Activated effector memory CD4-positive, alpha-beta T cell treated with Interleukin-2 at 50 U/mL for 16 hours (primary cell): Measurements from ENCODE around the gene GMDS.

Experiments used
- DNase-seq: peaks from one replicate; pipeline ENCODE4 v3.0.0-alpha.2; 2020

Gene GMDS

DNA sequence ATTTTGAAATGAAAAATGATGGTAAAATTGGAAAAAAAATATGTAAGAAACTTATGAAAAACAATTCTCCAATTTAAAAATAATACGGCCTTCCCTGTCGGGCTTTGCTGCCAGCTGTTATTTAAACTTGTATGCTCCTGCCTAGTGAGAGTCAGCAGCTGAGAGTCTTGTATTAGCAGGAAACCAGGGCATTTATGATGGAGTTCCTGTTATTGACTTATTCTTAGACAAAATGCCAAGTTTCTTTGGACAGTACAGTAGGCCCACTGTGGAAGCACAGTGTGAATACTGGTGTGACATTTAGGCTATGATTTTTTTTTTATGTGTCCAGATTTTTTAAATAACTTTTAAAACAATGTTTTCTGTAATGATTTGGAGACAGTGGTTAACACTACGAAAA is 42.1 kb downstream of the GMDS start:
- no peak for DNase-seq

DNA sequence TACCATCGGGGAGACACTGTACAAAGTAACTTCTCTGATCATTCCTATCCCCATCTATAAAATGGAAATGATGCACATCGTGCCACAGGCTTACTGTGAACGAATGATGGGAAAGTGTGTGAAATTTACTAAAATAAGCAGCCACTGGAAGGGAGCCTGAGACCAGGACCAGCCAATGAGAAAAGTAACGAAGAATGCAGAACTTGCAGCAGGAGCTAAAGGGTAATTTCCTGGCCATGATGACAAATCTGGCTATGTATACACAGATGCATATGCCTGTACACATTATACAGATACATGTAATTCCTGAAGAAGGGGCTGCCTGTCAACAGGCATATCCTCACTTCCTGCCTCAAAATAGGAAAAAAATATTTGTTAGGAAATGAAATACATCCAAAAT is 47.4 kb downstream of the GMDS start:
- DNase-seq: no peak

DNA sequence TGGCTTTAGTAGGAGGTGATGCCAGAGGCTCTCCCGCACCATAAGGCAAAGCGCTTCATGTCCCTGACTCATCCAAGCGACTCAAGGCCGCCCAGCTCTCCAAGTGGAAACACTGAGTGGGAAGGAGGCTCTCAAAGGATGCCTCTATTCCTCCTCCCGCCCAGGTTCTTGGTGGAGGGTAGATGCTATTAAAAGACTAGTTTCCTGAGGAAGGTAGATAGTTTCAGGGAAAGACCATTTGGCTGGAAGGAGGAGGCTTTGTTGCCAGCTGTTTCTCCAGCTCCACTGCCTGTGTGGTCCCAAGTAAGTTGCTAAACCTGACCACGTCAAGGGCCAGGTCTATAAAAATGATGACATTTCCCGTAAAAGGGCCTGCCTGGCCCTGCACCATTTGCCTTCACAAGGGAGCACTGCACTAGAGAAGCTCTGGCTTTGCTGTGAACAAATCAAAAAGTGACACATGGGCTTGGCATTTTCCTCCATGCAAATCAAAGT is 48.2 kb downstream of the GMDS start:
- no peak for DNase-seq

DNA sequence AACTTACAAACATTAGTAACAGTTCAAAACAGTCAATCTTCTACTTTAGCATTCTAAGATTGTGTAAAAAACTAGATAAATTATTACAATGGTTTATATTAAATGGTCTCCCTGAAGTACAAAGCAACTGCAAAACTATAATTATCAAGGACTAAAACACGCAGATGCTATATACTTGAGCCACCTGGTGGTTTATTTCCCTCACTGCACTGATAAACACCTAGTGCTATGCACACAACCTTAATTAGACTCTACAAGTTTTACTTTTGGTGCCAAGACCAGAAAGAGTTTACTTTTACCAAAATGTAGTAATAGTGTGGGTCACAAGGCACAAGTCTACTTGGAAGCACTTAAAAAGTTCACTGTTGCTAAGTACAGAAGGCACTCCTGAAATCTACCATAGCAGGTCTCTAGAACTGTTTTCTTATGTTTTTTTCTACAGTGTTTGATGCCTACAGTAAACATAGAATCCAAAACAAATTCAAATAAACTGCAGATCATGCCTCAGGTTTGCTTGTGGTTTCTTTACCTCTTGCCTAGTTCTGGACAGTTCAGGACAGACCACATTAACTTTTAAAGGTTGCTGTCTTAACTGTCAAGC is 49.2 kb downstream of the GMDS start:
- DNase-seq: no peak

DNA sequence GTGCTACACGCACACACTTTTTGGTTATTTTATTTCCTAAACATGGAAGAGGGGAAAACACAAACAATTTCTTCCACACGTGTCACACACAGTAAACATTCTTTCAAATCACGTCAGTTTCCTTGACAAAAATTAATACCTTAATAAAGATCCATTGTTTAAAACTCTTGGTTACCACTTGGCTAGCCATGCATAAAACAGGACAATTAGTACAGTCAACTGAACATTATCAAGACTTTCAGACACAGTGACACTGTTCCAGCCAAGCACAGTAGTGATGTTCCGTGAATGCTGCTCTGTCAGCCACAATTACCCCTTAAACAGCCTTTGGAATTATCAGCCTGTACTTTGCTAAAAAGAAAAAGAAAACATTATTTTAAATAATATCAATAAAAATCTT is 50.8 kb downstream of the GMDS start:
- no peak for DNase-seq

DNA sequence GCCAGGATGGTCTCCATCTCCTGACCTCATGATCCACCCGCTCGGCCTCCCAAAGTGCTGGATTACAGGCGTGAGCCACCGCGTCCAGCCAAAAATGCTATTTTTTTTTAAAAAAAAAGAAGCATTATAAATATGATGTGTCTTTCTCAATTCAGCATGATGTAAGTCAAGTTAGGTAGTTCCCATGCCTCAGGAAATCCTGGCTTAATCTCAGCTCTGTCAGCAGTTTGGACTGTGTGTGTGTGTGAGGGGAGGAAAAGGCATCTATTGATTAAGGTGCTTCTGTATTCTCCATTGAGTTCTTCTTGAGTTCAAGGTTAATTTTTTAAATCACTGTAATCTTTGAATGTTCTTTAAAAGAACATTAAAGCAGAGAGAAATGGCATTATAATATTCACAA is 51.5 kb downstream of the GMDS start:
- DNase-seq: no peak

DNA sequence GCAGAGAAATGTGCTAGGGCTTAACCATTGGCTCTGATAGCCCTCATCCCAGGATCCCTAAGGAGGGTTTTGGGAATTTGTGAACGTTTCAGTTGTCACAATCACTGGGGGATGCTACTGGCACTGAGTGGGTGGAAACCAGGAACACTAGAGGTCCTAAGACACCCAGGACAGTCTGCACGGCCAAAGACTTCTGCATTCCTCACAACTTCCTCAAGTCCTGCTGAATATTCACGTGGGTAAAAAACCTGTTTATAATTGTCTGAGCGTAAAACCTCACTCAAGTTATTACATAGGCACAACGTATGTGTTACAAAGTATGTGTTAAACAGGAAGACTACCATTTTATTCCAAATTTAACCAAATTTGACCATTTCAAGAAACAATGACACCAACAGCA is 52.4 kb downstream of the GMDS start:
- DNase-seq: no peak

DNA sequence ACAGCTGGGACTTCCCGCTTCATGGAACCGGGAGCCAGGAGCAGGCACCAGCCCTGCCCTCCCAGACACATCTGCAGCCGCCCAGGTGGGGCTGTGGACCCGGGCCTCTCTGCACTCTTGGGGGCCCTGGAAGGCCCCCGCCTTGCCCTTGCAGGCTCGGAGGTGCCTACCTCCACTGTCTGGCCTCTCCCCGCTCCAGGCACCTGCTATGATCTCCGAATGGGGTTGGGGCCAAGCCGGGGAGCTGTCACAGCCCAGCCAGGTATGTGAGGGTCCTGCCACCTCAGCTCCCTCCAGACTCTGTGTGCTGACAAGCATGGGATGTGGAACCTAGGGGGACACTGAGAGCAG is 54.0 kb downstream of the GMDS start:
- no peak for DNase-seq

DNA sequence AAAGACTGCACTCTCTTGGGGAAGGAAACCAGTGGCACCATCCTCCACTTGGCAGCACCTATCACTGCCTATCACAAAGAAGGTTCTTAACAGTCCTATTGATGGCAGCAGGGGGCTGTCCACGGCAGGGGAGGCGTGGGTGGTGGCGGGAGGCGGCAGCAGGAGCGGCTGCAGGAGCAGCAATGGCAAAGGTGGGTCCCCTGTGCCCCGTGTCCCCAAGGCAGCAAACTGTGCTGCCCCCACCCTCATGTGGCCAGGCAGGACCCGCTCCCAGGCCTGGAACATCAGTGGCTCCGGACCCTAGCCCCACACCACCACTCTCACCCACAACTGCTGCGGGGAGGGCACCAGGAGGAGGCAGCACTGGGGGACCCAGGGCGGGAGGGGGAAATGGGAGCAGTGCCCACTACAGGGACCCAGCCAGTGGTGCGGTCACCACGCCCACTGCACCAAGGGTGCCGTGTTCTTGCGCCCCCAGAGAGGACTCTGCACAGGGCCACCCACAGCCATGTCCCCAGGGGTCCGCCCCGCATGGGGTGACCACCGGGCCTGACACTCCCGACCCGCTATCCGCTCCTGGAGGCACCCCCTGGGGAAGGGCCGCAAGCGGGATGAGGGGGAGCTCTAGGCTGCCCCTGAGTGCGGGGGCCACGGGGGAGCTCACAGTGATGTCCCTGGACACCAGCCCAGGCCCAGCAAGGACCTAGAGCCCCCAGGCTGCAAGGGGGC is 54.6 kb downstream of the GMDS start:
- DNase-seq: no peak

DNA sequence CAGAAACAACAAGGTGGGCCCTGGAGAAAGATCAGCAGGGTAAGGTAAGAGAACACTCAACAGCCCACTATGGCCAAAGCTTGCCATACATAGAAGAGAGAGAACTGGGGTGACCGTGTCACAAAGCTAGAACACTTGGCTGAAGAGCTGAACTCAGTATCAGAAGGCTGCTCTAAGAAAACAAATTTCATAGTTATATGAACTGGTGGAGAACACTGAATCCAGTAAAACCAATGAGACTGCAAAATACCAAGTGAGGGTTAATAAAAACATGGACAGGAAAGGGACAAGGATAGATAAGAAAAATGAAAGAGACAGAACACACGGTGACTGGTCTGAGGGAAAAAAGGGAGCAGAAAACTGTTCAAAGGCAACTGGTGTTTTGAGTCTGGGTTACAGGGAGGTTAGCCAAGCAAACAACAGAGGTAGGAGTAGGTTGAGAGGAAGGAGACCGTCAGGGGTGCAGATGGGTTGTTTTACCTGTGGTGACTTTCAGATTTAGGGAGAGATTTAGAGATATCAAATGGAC is 56.5 kb downstream of the GMDS start:
- no peak for DNase-seq

DNA sequence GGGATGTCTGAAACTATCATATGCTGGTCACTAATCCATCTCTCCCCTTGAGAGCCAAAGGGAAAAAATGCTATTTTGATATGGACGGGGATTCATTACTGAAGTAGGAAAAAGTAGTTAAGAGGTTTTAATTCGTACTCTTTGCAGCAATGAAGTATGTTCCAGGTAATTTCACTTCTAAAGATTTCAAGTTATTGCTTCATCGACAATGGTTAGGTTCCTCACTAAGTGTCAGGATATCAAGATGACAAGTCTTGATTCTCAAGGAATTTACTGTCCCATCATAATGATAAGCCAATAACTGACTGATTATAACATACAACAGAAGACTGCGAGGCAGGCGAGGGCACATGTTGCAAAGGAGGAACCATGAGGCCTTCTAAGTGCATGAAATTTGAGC is 57.0 kb downstream of the GMDS start:
- no peak for DNase-seq

DNA sequence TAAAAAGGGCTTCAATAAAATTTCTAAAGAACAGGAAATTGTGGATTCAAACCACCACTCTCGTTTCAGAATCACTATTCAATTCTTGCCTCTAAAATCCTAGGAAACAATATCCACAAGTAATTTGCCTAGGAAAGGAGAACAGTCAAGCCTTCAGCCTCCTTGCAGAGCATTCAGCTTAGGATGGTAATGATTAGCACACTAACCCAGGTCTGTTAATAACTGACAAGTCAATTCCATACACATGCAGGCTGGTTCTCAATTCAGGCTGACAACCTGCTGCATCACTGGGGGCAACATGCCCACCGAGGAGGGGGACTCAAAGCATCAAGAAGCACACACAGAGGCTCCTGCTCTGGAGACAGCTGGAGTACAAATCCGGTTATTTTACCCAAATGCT is 57.6 kb downstream of the GMDS start:
- no peak for DNase-seq

DNA sequence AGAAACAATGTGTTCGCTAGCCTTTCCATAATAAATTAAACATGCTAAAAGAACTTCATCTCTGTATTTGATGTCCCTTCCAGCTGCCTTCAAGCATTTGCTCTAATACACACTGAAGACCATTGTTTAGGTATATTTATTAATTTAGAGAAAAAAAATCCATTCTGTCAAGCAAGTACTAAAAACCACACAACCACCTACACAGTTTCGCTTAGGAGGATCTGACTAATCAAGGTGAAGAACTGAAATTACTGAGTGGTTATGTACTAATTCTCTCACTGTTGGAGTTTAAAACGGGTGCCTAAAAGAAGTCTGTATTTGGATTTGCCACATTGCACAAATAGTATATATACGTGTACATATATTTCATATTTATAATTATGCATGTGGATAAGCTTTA is 58.9 kb downstream of the GMDS start:
- no peak for DNase-seq

DNA sequence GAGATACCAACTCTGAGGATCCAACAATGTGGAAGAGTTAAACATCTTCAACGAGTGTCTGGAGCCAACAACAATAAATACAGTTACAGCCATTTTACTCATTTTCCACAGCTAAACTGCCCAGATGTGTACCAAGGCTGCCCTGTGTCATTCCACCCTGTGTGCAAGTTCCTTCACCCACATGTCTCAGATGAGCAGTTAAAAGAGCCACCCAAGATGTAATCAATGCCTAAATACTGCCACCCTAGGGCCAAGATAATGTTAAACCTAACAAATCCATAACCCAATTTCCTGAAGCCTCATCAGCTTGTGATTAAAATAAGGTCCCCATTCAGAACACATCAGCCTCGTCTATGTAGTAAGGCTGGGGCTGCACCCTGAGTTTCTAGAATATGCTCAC is 59.9 kb downstream of the GMDS start:
- DNase-seq: no peak

DNA sequence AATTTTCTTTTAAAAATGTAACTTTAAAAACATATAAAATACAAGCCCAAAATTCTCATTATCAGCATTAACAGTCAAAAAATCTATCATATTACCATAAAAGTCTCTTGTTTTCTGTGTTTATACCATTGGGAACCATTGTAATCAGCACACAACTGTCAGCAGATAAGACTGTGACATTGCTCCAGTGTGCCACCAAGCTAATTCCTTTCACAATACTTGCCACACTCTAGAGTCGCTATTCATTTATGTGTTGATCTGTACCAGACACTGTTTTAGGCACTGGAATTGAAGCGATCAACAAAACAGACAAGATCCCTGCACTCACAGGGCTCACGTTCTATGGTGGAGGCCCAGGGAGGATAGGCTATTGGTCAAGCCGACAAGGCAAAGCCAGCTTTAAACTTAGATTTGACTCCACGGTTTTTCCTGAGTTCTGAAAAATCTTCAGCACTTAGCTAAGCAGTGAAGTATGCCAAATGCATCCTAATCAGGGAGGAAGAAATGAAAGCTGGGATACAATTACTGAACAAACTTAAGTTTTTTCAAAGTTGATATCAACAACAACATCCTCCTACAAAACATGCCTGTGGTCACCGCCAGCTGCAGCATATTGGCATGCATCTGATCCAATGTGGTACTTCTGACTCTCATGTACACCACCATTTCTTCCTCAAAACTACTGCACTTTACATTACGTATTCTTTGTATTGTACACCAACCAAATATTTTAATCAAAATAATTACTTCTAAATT is 60.5 kb downstream of the GMDS start:
- DNase-seq: no peak

DNA sequence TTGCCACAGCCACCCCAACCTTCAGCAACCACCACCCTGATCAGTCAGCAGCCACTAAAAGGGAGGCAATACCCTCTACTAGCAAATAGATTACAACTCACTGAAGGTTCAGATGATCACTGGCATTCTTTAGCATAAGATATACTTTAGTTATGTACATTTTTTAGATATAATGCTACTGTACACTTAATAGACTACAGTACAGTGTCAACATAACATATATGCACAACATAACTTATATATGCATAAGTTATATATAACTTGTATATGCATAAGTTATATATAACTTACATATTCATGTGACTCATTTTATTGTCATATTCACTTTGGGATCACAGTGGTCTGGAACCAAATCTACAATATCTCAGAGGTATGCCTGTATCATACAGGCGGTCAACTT is 61.7 kb downstream of the GMDS start:
- no peak for DNase-seq

DNA sequence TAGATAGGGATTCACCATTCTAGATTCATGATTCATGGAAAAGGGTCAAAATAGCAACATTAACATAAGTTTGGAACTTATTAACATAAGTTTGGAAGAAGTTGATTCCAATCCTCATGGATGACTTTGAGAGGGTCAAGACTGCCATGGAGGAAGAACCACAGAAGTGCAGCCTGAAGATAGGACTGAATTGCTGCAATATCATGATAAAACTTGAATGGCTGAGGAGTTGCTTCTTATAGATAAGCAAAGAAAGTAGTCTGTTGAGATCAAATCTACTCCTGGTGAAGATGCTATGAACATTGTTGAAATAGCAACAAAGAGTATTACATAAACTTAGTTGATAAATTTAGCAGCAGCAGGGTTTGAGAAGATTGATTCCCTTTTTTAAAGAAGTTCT is 62.2 kb downstream of the GMDS start:
- DNase-seq: no peak

DNA sequence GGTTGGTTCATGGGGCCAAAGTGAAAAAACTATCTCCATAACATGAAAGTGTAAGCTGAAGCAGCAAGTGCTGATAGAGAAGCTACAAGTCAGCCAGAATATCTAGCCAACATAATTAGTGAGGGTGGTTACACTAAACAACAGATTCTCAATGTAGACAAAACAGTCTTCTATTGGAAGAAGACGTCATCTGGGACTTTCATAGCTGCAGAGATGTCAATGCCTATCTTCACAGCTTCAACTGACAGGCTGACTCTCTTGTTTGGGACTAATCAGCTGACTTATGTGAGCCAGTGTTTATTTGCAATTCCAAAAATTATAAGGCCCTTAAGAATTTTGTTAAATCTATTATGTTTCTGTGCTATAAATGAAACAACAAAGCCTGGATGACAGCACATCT is 63.2 kb downstream of the GMDS start:
- no peak for DNase-seq

DNA sequence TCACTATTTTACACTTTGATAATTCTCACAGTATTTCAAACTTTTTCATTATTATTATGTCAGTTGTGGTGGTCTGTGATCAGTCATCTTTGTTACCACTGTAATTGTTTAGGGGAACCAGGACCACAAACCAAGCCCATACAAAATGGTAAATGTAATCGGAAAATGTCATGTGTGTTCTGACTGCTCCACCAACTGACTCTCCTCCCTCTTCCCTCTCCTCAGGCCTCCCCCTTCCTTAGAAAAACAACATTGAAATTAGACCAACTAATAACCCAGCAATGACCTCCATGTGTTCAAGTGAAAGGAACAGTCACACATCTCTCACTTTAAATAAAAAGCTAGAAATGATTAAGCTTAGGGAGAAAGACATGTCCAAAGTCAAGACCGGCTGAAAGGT is 63.8 kb downstream of the GMDS start:
- DNase-seq: no peak

DNA sequence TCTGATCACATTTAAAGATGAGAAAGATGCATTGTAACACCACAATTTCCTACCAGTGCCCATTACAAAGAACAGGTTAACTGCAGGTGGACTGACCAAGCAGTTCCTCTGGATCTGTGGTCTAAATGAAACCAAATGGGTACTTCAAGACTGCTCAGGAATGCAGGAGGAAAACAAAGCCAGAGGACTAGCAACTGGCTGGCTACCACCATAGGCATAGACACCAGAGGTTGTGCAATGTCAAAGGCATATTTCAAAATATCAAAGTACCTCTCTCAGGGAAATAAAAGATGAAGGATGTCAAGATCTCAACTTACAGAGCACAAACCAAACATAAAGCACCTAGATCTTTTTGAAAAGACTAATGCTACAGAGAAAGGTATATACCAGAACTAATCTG is 65.5 kb downstream of the GMDS start:
- no peak for DNase-seq

DNA sequence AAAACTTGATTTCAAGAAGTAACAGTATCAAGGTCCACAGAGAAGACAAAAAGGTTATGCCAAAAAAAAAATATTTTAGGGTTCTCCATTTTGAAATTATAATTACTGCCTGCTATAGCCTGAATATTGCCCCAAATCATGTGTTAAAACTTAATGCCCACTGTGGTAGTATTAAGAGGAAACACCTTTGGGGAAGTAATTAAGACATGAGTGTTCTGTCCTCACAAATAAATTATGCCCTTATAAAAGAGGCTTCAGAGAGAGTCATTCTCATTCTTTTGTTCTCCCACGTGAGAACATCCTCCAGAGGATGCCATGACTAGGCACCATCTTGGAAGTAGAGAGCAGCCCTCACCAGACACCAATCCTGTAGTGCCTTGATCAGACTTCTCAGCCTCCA is 66.2 kb downstream of the GMDS start:
- DNase-seq: no peak

DNA sequence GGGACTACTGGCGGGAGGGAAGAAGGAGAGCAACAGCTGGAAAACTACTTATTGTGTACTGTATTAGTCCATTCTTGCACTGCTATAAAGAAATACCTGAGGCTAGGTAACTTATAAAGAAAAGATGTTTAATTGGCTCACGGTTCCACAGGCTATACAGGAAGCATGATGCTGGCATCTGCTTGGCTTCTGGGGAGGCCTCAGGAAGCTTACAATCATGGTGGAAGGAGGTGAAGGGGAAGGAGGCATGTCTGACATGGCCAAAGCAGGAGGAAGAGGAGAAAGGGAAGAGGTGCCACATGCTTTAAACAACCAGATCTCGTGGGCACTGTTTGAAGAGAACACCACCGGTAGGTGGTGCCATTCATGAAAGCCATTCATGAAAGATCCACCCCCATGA is 67.3 kb downstream of the GMDS start:
- DNase-seq: no peak

DNA sequence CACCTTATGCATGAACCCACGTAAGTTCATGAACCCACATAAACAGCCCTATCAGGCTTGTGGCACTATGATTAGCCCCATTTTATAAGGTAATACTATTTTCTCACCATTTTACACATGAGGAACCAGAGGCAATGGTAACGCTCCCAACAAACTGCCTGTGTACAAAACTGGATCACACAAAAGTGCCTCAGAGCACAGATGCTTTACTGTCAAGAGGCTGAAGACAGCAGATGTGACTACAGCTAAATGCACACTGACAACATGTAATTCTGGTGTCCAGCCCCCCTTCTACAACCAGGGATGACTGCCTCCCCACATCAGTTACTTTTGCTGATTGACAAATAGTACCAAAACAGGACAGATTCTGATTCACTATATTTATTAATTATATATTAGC is 69.6 kb downstream of the GMDS start:
- DNase-seq: no peak
